A673 (cell line): Measurements from ENCODE around the gene REP15. TPM values are rescaled to one million over a fixed set of nuclear protein-coding genes. Genes with fewer than 3 reads are reported as not detected.
A peak's percentile ranks its signal among the peaks of the same experiment; 100 is the strongest.
"Not testable (repeated sequence)": the region's sequence is repeated elsewhere in the genome, so short reads cannot be mapped to it uniquely, and the experiment has no call there.

Experiments used
- BruUV-seq: library from RNA; stranded (reverse); fragments of 400-500 nt; replicated peaks from 2 replicates; lab custom pipeline; 2021; lab: Mats Ljungman, UMichigan
- CTCF ChIA-PET: fragments of 300-600 bp; sonication (Branson Sonifier 250); formaldehyde crosslinking; loops from one replicate; lab custom pipeline; 2022; ENCODE audit warnings: antibody characterized with exemption; lab: Charles Lee
- POLR2A ChIA-PET: fragments of 300-600 bp; sonication (Branson Sonifier 250); formaldehyde crosslinking; loops from one replicate; lab custom pipeline; 2022; ENCODE audit warnings: antibody characterized with exemption; ENCODE audit not compliant: low non-redundant PET; lab: Charles Lee
- DNase-seq: peaks from one replicate; pipeline ENCODE4 v3.0.0-alpha.2; 2015; ENCODE audit warnings: low spot score
- H3K27ac ChIP-seq: fragments of 200-600 bp; sonication (generic); 2 replicates; pipeline ENCODE4 v1.5.1; 2016; ENCODE audit warnings: mixed run types, low read depth, mild to moderate bottlenecking, mixed read lengths, antibody characterized with exemption, low read length; ENCODE audit not compliant: poor library complexity, severe bottlenecking
- H3K27me3 ChIP-seq: fragments of 200-600 bp; sonication (generic); replicated peaks from 2 replicates; pipeline ENCODE4 v1.6.1; 2017; ENCODE audit warnings: mixed run types, low read depth, mild to moderate bottlenecking, mixed read lengths, antibody characterized with exemption, low read length; ENCODE audit not compliant: insufficient read depth, poor library complexity
- H3K36me3 ChIP-seq: fragments of 200-600 bp; sonication (generic); 2 replicates; pipeline ENCODE4 v1.6.1; 2016; ENCODE audit warnings: mixed run types, mild to moderate bottlenecking, mixed read lengths, antibody characterized with exemption, low read length; ENCODE audit not compliant: insufficient read depth, poor library complexity, severe bottlenecking
- H3K4me1 ChIP-seq: fragments of 200-600 bp; sonication (generic); 2 replicates; pipeline ENCODE4 v1.6.1; 2017; ENCODE audit warnings: mixed run types, mild to moderate bottlenecking, mixed read lengths, antibody characterized with exemption, low read length; ENCODE audit not compliant: insufficient read depth, poor library complexity, severe bottlenecking
- H3K4me3 ChIP-seq: fragments of 200-600 bp; sonication (generic); 2 replicates; pipeline ENCODE4 v1.5.1; 2016; ENCODE audit warnings: low read depth, mixed run types, mild to moderate bottlenecking, mixed read lengths, low read length; ENCODE audit not compliant: poor library complexity, severe bottlenecking
- H3K9me3 ChIP-seq: fragments of 200-600 bp; sonication (generic); 2 replicates; pipeline ENCODE4 v1.6.1; 2016; ENCODE audit warnings: mixed run types, low read depth, mild to moderate bottlenecking, mixed read lengths, antibody characterized with exemption, low read length; ENCODE audit not compliant: poor library complexity, severe bottlenecking
- CTCF ChIP-seq: fragments of 300-800, 200-600 bp; sonication (generic); conservative IDR thresholded peaks from 2 replicates; pipeline ENCODE4 v1.5.1; 2017; ENCODE audit warnings: low read depth, mild to moderate bottlenecking, antibody characterized with exemption, low read length, moderate library complexity, mixed read lengths
- EZH2 ChIP-seq: fragments of 200-600 bp; sonication (generic); IDR thresholded peaks from 2 replicates; pipeline ENCODE4 v1.6.1; 2017; ENCODE audit warnings: borderline replicate concordance, low read depth, mild to moderate bottlenecking, mixed read lengths, antibody characterized with exemption, low read length; ENCODE audit not compliant: poor library complexity, severe bottlenecking
- intact Hi-C: fragments of 100-400 bp; cut with micrococcal nuclease; formaldehyde crosslinking; loops from one replicate; pipeline ENCODE4 v1.10.0; 2022; ENCODE audit not compliant: unreplicated experiment
- total RNA-seq: library from RNA; stranded (reverse); gene quantifications from 2 replicates; pipeline ENCODE4 v1.2.3, GENCODE V29; 2021

Gene REP15
- total RNA-seq, 1 experiment from 2014 or later, result 1.5 TPM

GRCh38 chr12:27652174-27652763 lies 44.0 kb upstream of the REP15 start:
- BruUV-seq, result no TSS peak
- ChIA-PET CTCF (interaction anchor here (1.2 kb wide), 1 partner anchor 227 kb away, joined by 5 read pairs; no protein-coding TSS in a partner anchor), POLR2A (no interaction called here)
- Histone ChIP-seq H3K4me1 (no peaks in the 10 kb centered on the region), H3K9me3 (no peaks in the 10 kb centered on the region), H3K27me3 (no peaks in the 10 kb centered on the region), H3K4me3 (no peak overlapping the region), H3K27ac (no peak overlapping the region), H3K36me3 (no peaks in the 10 kb centered on the region)
- intact Hi-C loops, result loop anchor here (2.0 kb wide), 1 partner anchor 215 kb away; no protein-coding TSS in a partner anchor
- TF ChIP-seq EZH2 (no peak), CTCF (peak; percentile 92)
- peak; percentile 82 for DNase-seq

GRCh38 chr12:27653661-27654060 lies 42.6 kb upstream of the REP15 start:
- BruUV-seq, result no TSS peak
- no peaks in the 10 kb centered on the region for H3K4me1 ChIP-seq
- intact Hi-C loops, result loop anchor here (2.0 kb wide), 1 partner anchor 217 kb away; no protein-coding TSS in a partner anchor
- H3K36me3 ChIP-seq, result no peaks in the 10 kb centered on the region
- ChIA-PET CTCF (no interaction called here), POLR2A (no interaction called here)
- no peak for DNase-seq
- H3K4me3 ChIP-seq, result no peak overlapping the region
- H3K27me3 ChIP-seq, result no peaks in the 10 kb centered on the region
- TF ChIP-seq EZH2 (no peak), CTCF (no peak)
- H3K9me3 ChIP-seq, result no peaks in the 10 kb centered on the region
- no peak overlapping the region for H3K27ac ChIP-seq

- DNase-seq, H3K4me3 ChIP-seq, H3K27me3 ChIP-seq, intact Hi-C loops, H3K4me1 ChIP-seq, CTCF ChIA-PET, H3K36me3 ChIP-seq, POLR2A ChIA-PET, H3K9me3 ChIP-seq, H3K27ac ChIP-seq, BruUV-seq: not testable (repeated sequence)
Observed at GRCh38 chr12:27655476-27655875, 40.8 kb upstream of the REP15 start.

DNA sequence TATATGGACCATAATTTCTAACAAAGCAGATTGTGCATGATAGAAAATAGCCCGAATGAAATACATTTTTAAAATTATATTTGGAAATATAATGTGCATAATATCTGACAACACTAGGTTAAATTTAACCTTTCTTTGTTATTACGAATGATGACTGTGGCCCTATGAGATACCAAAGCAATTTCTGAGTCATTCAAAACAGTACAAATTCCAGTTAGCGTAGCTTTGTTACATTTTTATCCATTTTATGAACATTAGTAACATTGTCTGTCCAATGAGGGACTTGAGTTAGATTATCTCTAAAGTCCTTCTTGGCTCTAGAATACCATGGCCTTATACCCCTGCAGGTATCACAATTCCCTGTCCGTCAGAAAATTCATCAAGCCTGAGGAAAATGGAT lies 39.0 kb upstream of the REP15 start:
- Histone ChIP-seq H3K4me3 (no peak overlapping the region), H3K27ac (no peak overlapping the region), H3K36me3 (no peaks in the 10 kb centered on the region), H3K9me3 (no peaks in the 10 kb centered on the region), H3K27me3 (no peaks in the 10 kb centered on the region), H3K4me1 (no peaks in the 10 kb centered on the region)
- TF ChIP-seq CTCF, result no peak
- TF ChIP-seq EZH2, result no peak
- ChIA-PET CTCF (no interaction called here), POLR2A (no interaction called here)
- intact Hi-C loops, result no loop called here
- no TSS peak for BruUV-seq
- no peak for DNase-seq
